Spleen (tissue), 7 donors: ENCODE results near the gene SAMD14.

Source experiments
- POLR2A ChIP-seq, 3 donors: fragments of 450-650 bp; IDR thresholded peaks; one replicate each; pipeline ENCODE4 v1.5.1; 2017; ENCODE audit warnings: antibody characterized with exemption in 3 of 3, mild to moderate bottlenecking in 1 of 3
- POLR2AphosphoS5 ChIP-seq, 3 donors: sonication (generic); formaldehyde crosslinking; IDR thresholded peaks; one replicate each; pipeline ENCODE4 v1.5.1; 2017; ENCODE audit warnings: antibody characterized with exemption in 3 of 3
- TF ChIP-seq, protein P1 (sequence below), 11 experiments: fragments of 200-600 bp in 7 of 11; fragments of 450-650 bp in 4 of 11; sonication (generic) in 4 of 11; IDR thresholded peaks in 8 of 11; conservative IDR thresholded peaks in 3 of 11; 1 replicate in 7 of 11; 2 replicates in 4 of 11; pipeline versions ENCODE4 v1.4.0 to v1.8.0; 2016 to 2021; ENCODE audit warnings: antibody characterized with exemption in 11 of 11, inconsistent platforms in 4 of 11, mild to moderate bottlenecking in 1 of 11
- donor health status: DM: no; HTN: no; CAD: no; lungs with moderate emphysema.
- donor health status: DM: no; HTN: no; CAD: no.
- donor health status: DM: no; HTN: no; CAD: no.

DNA sequence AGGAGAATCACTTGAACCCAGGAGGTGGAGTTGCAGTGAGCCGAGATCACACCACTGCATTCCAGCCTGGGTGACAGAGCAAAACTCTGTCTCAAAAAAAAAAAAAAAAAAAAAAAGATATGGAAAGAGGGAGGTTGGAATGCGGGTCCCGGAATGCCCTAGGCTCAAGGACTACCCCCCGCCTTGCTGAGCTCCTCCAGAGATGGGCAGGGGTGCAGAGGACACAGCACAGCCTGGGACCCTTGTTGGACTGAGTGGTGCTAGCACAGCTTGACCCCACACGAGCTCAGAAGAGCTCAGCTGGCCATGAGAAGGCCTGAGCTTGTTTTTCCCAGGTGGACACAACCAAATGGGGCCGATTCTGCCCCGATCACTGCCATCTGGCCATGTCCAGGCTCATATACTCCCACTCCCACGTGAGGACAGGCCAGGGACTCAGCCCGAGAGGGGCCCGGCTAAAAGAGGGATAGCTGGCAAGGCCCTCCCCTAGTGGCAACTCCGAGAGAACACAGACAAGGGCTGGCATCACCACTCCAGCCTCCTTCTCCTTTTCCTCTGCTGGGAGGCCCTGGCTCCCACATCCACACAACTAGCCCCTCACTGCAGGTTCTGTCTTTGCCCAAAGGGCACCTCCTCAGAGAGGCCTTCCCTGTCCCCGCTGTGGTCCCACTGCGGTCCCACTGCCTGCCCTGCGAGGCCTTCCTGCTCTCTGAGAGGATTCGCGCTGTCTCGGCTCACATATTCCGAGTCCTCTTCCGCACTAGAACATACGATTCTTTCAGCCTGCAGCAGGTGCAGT is 46.8 kb upstream of the SAMD14 start:
- no peak for TF ChIP-seq POLR2AphosphoS5 (IDR thresholded peaks at IDR 0.05)
- no peak for TF ChIP-seq POLR2A (IDR thresholded peaks at IDR 0.05)
- TF ChIP-seq, protein P1, sequence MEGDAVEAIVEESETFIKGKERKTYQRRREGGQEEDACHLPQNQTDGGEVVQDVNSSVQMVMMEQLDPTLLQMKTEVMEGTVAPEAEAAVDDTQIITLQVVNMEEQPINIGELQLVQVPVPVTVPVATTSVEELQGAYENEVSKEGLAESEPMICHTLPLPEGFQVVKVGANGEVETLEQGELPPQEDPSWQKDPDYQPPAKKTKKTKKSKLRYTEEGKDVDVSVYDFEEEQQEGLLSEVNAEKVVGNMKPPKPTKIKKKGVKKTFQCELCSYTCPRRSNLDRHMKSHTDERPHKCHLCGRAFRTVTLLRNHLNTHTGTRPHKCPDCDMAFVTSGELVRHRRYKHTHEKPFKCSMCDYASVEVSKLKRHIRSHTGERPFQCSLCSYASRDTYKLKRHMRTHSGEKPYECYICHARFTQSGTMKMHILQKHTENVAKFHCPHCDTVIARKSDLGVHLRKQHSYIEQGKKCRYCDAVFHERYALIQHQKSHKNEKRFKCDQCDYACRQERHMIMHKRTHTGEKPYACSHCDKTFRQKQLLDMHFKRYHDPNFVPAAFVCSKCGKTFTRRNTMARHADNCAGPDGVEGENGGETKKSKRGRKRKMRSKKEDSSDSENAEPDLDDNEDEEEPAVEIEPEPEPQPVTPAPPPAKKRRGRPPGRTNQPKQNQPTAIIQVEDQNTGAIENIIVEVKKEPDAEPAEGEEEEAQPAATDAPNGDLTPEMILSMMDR (IDR thresholded peaks at IDR 0.05 in 8 of 11, conservative IDR thresholded peaks at IDR 0.05 in 3 of 11): no peak
